PFSK-1 (cell line): ENCODE measurements around the gene KIRREL3.

Experiments used
- POLR2AphosphoS5 ChIP-seq: IDR thresholded peaks from 2 replicates; pipeline ENCODE4 v1.6.1; 2012; ENCODE audit warnings: low read depth, mild to moderate bottlenecking, control low read depth, low read length, moderate library complexity
- TAF1 ChIP-seq: IDR thresholded peaks from 2 replicates; pipeline ENCODE4 v1.6.1; 2012; ENCODE audit warnings: low read length, control low read depth, borderline replicate concordance; ENCODE audit not compliant: insufficient read depth
- TF ChIP-seq, protein P1 (sequence below), 2 experiments: IDR thresholded peaks; 2 replicates each; pipeline versions ENCODE4 v1.6.1 to v1.8.0; 2011 to 2012; ENCODE audit warnings: low read depth in 2 of 2, low read length in 2 of 2, control low read depth in 1 of 2, inconsistent platforms in 1 of 2, mild to moderate bottlenecking in 1 of 2, moderate library complexity in 1 of 2; ENCODE audit not compliant: insufficient read depth in 1 of 2

DNA sequence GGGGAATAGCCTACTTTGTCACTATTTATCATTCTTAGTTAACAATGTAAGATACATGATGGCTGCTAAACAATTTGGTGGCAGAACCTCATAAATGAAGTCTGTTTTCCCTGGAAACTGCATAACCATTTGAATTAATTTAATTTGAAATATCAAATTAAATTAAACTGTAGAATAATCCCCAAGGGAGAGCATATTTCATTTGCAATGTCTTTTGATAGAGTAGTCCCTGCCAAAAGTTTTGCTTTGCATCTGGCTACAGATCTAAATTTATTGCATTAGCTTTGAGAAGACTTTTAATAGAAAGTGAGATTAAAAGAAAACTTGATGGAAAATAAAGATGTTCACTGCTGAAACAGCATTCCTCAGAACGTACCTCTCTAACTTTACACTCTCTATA is 246.6 kb downstream of the KIRREL3 start:
- TF ChIP-seq POLR2AphosphoS5 (no peak), TAF1 (no peak)
- TF ChIP-seq, protein P1, sequence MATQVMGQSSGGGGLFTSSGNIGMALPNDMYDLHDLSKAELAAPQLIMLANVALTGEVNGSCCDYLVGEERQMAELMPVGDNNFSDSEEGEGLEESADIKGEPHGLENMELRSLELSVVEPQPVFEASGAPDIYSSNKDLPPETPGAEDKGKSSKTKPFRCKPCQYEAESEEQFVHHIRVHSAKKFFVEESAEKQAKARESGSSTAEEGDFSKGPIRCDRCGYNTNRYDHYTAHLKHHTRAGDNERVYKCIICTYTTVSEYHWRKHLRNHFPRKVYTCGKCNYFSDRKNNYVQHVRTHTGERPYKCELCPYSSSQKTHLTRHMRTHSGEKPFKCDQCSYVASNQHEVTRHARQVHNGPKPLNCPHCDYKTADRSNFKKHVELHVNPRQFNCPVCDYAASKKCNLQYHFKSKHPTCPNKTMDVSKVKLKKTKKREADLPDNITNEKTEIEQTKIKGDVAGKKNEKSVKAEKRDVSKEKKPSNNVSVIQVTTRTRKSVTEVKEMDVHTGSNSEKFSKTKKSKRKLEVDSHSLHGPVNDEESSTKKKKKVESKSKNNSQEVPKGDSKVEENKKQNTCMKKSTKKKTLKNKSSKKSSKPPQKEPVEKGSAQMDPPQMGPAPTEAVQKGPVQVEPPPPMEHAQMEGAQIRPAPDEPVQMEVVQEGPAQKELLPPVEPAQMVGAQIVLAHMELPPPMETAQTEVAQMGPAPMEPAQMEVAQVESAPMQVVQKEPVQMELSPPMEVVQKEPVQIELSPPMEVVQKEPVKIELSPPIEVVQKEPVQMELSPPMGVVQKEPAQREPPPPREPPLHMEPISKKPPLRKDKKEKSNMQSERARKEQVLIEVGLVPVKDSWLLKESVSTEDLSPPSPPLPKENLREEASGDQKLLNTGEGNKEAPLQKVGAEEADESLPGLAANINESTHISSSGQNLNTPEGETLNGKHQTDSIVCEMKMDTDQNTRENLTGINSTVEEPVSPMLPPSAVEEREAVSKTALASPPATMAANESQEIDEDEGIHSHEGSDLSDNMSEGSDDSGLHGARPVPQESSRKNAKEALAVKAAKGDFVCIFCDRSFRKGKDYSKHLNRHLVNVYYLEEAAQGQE (IDR thresholded peaks at IDR 0.05; ENCODE audit: insufficient read depth in 1 of 2, low read depth in 2 of 2, low read length in 2 of 2) = no peak
